HG03469 (cell line): ENCODE measurements around the gene MAZ.
"Not testable (repeated sequence)": the region's sequence is repeated elsewhere in the genome, so short reads cannot be mapped to it uniquely, and the experiment has no call there.

Experiments used
- ATAC-seq: cut with Tn5 transposase; IDR thresholded peaks from one replicate; pipeline ENCODE4 v1.9.1; 2021; ENCODE audit warnings: mild to moderate bottlenecking, moderate library complexity, moderate number of reproducible peaks; ENCODE audit not compliant: unreplicated experiment

Gene MAZ

DNA sequence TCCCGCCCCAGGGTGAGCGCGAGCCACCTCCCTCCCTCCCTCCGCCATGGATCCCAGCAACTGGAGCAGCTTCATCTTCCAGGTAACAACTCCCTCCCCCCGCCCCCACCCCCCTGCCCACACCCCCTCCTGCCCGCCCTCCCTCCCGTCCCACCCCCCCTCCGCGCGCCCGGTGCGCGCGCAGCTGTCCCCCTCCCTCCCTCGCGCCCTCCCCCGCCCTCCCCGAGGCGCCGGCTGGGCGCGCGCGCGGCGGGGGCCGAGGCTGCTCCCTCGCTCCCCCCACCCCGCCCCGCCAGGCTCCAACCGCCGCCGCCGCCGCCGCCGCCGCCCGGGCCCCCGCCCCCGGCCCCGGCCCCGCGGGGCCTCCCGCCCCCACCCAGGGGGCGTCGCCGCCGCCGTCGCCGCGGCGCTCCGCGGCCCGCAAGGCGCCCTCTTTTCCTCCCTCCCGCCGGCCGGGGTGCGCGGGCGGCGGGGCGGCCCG, at the start of gene MAZ:
TSS of gene MAZ (plus strand) at position 431 of the 481 bp plus-strand sequence. CDS start 173 bp downstream, outside the sequence.
- ATAC-seq = no peak

GRCh38 chr16:29756654-29757053, 49.7 kb upstream of the MAZ start:
- no peak for ATAC-seq

GRCh38 chr16:29757086-29757485, 49.2 kb upstream of the MAZ start:
- not testable (repeated sequence) for ATAC-seq

DNA sequence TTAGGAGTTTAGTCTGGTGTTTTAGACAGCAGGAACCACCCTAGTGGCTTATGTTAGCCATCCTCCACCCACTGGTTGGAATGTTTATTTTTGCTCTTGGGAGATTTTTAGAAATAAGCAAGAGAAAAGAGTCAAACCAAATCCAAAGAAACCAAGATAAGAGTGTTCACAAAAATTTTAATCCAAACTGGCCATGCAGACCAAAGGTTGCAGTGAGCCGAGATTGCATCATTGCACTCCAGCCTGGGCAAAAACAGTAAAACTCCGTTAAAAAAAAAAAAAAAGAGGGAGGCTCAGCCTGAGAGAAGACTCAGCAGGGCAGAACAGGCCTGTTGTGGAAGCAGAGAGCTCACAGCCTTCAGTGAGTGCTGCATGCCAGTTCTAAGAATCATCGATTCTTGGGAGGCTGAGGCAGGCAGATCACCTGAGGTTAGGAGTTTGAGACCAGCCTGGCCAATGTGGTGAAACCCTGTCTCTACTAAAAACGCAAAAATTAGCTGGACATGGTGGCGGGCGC, 48.3 kb upstream of the MAZ start:
- ATAC-seq = no peak

GRCh38 chr16:29760567-29761279, 45.6 kb upstream of the MAZ start:
- ATAC-seq = no peak

- not testable (repeated sequence) for ATAC-seq
These were observed 45.1 kb upstream of the MAZ start for GRCh38 chr16:29761280-29761651.

DNA sequence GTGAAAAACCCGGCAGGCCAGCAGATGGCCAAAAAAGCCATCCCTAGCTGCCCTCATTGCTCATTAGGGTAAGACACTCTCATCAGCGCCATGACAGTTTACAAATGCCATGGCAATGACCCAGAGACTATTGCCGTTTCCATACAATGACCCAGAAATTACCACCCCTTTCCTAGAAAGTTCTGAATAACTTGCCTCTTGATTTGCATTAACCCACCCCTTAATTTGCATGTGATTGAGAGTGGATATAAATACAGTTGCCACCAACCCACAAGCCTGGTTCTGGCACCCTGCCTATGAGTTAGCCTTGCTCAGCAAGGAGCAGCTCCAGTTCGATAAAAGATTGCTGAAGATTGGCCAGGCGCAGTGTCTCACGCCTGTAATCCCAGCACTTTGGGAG, 44.4 kb upstream of the MAZ start:
- no peak for ATAC-seq

GRCh38 chr16:29763326-29763725, 43.0 kb upstream of the MAZ start:
- no peak for ATAC-seq

DNA sequence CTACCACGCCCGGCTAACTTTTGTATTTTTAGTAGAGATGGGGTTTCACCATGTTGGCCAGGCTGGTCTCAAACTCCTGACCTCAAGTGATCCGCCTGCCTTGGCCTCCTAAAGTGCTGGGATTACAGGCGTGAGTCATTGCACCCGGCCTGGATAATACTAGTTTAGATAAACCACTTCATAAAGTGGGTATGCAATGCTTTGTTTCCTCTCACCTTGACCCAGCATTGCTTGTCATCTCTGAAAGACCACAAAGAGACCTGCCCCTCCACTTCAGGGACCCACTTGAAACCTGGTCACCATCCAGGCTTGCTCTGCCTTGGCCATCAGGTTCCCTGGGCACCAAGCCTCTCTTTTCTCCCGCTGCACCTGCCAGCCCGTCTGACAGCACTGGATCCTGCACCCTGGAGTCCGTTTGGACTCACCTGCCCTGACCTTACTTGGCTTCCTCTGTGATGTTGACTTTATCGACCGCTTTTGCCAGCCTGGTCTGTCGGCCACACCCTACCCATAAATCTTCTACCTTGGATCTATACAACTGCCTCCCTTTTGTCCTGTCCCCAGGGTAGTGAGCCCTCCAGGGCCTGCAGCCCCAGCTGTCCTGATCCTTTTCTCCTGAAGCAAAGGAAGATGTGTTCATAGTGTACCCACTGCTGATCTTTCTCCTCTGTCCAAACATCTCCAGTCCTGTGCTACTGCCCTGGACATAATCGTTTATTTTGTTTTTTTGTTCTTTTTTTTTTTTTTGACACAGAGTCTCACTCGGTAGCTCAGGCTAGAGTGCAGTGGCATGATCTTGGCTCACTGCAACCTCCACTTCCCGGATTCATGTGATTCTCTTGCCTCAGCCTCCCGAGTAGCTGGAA, 40.9 kb upstream of the MAZ start:
- ATAC-seq = no peak

DNA sequence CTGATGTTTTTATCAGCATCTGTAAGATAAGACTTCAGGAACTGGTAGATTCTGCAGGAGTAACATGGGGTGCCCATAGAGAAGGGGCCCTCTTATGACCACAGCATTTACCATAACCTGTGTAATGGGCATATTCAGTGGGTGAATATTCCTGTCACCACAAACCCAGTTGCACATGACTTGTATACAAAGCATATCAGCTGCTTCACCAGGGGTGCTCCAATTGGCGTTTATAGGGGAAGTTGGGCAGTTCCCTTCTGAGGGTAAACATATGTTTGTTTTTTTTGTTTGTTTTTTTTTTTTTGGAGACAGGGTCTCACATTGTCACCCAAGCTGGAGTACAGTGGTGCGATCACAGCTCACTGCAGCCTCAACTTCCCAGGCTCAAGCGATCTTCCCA, 39.8 kb upstream of the MAZ start:
- ATAC-seq = no peak

DNA sequence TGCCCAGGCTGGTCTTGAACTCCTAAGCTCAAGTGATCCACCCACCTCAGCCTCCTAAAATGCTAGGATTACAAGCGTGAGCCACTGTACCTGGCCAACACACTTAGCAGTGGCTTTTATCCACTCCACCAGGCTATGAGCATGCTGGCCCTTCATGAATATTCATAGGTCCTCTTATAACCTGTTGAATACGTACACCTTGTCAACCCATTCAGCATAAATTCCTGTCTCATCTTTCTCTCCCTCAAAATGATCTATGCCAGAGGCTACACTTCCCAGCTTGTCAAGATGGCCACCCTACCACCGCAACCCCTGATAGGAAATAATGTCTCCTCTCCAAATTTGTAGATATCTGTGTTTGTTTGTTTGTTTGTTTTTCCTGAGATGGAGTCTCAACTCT, 39.3 kb upstream of the MAZ start:
- ATAC-seq = no peak

DNA sequence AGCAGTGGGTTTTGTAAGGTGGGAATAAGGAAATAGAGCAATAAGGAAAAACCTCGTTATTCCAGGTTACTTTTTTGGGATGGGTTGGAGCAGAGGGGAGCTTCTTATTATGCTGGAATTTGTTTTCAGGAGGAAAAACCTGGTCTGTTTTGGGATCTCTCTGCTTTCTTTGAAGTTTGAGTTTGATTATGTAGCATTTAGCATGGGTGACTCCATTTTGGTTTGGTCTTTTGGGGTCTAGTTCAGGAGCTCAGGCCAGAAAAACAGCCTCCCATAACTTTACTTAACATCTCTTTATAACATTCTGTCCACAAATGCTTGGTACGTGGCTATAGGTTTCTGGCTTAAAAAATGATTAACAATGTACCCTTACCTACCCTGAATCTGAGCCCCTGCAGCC, 36.8 kb upstream of the MAZ start:
- no peak for ATAC-seq

GRCh38 chr16:29770250-29770929, 35.9 kb upstream of the MAZ start:
- ATAC-seq = no peak

- ATAC-seq = not testable (repeated sequence)
These were observed 34.0 kb upstream of the MAZ start for GRCh38 chr16:29772330-29772729.

GRCh38 chr16:29774730-29775129, 31.6 kb upstream of the MAZ start:
- ATAC-seq = no peak

DNA sequence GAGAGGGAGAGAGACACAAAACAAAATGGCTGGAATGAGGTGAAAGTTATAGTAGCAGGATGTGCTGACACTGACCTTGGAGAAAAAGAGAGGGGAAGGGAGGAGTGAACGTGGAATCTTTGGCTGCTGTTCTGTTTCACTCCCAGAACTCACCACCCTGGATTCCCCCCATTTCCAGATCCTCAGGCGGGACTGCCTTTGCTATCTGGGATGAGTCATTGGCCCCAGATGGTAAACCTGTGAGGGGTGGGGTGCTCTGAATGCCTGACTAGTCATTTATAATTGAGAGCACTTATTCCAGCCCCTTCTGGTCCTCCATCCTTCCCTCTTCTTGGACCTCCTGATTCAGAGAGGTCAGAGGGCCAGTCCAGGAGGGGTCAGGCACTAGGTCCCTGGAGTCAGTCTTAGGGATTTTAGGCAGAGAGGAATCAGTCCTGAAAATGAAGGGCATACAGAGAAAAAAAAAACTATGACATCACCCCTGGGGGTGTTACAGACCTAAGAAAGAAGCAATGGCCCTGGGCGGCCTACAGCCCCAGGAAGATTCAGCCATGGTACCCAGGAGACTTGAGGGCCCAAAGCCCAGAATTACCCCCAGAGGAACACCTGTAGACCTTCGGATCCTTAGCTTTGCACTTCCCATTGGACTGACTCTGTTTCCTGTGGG, 30.5 kb upstream of the MAZ start:
- ATAC-seq = no peak

DNA sequence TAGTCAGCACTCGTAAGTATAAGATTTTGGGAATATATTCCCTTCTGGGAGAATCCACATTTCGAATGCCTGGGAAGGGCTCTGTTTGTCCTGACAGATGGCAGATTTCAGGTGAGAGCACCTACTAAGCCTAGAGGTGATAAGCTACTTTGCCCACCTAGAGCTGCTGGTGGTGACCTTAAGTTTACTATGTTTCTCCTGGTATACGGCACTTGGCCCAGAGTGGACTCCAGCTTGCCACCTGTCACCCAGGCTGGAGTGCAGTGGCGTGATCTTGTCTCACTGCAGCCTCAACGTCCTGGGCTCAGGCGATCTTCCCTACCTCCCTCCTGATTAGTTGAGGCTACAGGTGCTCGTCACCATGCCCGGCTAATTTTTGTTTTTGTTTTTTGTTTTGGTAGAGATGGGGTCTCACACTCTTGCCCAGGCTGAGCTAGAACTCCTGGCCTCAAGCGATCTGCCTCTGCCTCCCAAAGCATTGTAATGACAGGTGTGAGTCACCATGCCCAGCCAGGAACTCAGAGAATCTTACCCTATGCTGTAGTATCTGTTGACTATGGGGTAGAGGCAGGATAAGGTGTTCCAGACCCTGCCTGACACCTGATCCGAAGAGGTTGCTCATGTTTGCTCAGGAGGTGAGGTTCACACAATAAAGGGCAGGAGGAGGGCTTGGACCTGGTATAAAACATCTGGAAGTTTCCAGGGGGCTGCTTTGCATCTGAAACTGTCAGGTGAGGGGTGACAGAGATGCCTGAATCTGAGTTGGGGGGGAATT, 28.6 kb upstream of the MAZ start, which contains the start of gene ZG16:
TSS of gene ZG16 (plus strand) at position 681 of the 775 bp plus-strand sequence. CDS start 1,011 bp downstream, outside the sequence.
- no peak for ATAC-seq

GRCh38 chr16:29779474-29779873, 26.9 kb upstream of the MAZ start:
- ATAC-seq = no peak

GRCh38 chr16:29783094-29783953, 23.0 kb upstream of the MAZ start:
- not testable (repeated sequence) for ATAC-seq
